Measurements from ENCODE around the gene MIF4GD.
"Not testable (repeated sequence)": the region's sequence is repeated elsewhere in the genome, so short reads cannot be mapped to it uniquely, and the experiment has no call there.

MIF4GD gene

GRCh38 chr17:75260641-75261335, 10.2 kb downstream of the MIF4GD start:
- DNase-seq (ENCODE audit: low spot score): no peak

GRCh38 chr17:75257228-75257627, 13.8 kb downstream of the MIF4GD start:
- not testable (repeated sequence) for DNase-seq (ENCODE audit: low spot score)

DNA sequence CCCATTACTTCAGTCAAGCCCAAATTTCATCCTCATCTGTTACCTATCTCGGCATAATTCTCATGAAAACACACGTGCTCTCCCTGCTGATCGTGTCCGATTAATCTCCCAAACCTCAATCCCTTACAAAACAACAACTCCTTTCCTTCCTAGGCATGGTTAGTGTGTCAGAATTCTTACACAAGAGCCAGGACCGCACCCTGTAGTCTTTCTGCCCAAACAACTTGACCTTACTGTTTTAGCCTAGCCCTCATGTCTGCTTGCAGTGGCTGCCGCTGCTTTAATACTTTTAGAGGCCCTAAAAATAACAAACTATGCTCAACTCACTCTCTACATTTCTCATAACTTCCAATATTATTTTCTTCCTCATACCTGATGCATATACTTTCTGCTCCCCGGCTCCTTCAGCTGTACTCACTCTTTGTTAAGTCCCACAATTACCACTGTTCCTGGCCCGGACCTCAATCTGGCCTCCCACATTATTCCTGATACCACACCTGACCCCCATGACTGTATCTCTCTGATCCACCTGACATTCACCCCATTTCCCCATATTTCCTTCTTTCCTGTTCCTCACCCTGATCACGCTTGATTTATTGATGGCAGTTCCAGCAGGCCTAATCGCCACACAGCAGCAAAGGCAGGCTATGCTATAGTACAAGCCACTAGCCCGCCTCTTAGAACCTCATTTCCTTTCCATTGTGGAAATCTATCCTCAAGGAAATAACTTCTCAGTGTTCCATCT, 14.9 kb downstream of the MIF4GD start:
- DNase-seq (ENCODE audit: low spot score): not testable (repeated sequence)

DNA sequence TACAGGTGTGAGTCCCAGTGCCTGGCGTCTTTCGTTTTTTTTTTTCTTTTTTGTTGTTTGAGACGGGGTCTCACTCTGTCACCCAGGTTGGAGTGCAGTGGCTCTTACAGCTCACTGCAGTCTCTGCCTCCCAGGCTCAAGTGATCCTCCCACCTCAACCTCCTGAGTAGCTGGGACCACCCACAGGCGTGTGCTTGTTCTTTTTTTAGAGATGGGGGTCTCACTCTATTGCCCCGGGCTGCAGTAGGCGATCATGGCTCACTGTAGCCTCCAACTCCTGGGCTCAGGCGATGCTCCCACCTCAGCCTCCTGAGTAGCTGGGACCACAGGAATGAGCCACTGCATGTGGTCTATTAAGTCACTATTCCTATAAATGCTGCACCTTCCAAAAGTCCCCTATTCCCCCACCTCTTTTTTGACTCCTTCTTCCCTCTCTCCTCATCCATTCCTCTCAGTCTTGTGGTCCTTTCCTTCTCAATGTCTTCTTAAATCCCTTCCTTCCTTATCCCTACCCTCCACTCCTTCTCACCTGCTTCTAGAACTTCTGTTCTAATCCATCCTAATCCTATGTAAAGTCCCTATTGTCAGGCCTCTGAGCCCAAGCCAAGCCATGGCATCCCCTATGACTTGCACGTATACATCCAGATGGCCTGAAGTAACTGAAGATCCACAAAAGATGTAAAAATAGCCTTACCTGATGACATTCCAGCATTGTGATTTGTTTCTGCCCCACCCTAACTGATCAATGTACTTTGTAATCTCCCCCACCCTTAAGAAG, 18.8 kb downstream of the MIF4GD start:
- no peak for DNase-seq (ENCODE audit: low spot score)

DNA sequence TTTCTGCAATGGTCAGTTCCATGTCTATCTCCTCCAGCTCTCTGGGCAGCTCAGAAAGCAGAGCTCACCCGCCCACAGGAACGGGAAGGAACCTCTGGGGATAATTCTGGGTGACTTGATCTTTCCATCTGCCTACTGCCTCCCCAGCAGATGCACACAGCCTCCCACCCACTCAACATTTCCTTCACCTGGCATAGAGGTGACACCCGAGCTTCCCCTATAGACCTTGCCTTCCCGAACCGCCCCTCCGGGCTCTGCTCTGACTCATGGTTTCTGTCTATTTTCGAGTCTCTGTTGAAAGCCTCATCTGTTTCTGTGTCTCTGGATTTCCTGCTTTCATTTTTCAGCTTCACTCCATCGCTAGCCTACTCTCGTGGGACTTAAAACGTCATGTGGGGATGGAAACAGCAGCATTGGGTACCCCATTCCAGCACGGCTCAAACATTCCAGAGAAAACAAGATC, 21.0 kb downstream of the MIF4GD start:
- peak; percentile 84 for DNase-seq (ENCODE audit: low spot score)

DNA sequence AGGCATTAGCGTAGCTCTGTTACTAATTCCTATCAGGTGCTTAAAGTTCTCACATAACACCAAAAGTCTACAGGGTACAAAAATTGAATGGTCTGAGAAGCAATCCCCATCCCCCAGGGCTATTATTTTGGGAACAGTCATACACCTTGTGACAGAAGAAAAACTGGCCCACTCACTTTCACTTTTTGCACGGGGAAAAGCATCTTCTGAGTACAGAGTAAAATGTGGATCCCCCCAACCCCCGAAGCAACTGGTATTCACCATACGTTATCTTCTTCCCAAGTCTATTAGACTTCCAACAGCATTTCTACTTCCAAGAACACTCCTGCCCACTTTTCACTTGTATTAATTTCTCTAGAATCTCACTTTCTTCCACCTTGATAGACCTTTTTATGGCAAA, 21.5 kb downstream of the MIF4GD start:
- no peak for DNase-seq (ENCODE audit: low spot score)

DNA sequence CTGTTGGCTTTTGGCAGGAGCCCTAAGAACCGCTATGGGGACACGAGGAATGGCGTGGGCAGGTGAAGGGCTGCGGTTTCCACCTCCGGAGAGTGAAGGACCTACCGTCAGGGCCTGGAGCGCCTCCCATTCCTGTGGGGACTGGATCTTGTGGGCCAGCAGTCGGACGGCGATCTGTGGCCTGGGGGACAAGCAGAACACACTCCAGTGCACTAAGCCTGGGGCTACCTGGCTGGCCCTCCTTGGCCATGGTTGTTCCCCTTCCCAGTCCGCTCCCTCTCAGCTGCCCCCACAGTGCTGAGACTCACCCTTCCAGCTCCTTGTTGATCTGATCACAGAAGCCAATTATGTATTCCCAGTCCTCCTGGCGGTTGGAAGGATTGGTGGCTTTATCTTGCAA, 24.6 kb downstream of the MIF4GD start:
- no peak for DNase-seq (ENCODE audit: low spot score)

DNA sequence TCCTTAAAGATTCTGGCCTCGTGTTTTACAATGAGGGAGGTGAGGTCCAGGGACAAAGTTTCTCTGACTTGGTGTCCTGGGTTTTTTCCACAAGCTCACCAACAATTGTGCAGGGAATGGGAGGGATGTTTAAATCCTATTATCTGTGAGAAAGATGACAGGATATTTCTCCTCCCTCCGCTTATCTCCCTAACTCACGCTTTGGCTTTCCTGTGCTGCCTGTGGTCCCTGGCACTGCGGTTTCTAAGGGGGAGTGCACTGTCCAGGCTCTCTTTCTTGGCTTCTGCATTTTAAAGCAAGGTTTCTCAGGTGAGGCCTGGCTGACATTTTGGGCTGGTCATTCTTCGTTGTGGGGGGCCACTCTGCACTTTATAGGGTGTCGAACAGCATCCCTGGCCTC, 26.0 kb downstream of the MIF4GD start:
- DNase-seq (ENCODE audit: low spot score): no peak

GRCh38 chr17:75244133-75244866, 26.7 kb downstream of the MIF4GD start:
- peak; percentile 63 for DNase-seq (ENCODE audit: low spot score)

- no peak for DNase-seq (ENCODE audit: low spot score)
Observed at GRCh38 chr17:75242461-75243042, 28.5 kb downstream of the MIF4GD start.

DNA sequence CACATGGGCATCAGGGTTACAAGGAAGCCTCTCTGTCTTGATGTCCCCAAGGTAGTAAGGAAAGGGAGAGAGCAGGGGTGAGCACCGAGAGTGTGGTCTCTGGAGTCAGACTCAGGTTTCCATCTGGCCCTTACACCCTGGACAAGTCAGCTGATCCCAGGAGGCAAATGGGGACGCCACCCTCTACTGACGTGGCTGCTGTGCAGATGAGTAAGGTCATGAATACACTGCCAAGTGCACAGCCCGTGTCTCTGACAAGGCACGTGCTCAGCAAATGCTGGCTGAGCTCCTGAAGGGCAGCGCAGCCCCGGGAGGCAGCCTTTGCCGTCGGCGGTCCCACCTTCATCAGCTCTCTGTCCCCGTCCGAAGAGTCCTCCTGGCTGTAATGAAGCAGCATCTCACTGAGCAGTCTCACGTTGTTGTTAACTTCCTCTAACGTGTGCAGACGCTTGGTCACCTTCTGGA, 29.0 kb downstream of the MIF4GD start:
- no peak for DNase-seq (ENCODE audit: low spot score)

DNA sequence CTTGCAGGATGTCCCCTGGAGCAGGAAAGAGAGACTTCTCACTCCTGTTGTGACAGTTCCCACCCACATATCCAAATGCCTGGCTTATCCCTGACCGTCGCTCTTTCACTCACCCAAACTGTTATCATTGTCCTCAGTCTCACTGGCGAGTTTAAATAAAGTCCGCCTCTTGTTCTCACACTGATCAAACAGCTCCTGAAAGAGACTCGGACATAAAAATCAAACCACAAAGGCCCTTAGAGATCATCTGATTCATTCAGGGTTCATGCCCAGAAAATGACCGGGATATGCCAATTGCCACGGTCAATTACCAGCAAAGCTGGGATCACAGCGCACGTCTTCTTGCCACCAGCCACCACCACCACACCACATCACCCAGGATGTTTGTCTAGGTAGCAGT, 29.5 kb downstream of the MIF4GD start:
- no peak for DNase-seq (ENCODE audit: low spot score)

GRCh38 chr17:75241143-75241430, 29.9 kb downstream of the MIF4GD start:
- DNase-seq (ENCODE audit: low spot score): no peak

GRCh38 chr17:75240394-75241142, 30.5 kb downstream of the MIF4GD start:
- peak; percentile 75 for DNase-seq (ENCODE audit: low spot score)

GRCh38 chr17:75239778-75240393, 31.1 kb downstream of the MIF4GD start:
- DNase-seq (ENCODE audit: low spot score): no peak

DNA sequence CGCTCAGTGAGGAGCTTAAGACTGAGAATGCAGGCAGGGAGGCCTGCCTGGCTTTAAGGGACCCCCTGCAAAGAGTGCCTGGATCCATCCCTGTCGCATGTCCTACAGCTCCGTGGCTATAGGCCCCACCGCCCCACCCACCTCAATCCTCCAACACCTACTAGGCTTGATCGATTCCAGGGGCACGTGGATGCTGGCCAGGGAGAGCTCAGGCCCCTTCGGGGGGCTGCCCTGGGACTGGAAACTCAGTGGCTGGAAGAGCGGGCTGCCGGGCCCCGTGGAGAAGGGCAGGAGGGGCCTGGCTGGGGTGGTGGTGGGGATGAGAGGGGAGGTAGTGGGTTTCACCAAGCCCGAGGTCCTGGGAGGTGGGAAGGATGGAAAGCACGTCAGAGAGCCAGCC, 31.8 kb downstream of the MIF4GD start:
- DNase-seq (ENCODE audit: low spot score): no peak

DNA sequence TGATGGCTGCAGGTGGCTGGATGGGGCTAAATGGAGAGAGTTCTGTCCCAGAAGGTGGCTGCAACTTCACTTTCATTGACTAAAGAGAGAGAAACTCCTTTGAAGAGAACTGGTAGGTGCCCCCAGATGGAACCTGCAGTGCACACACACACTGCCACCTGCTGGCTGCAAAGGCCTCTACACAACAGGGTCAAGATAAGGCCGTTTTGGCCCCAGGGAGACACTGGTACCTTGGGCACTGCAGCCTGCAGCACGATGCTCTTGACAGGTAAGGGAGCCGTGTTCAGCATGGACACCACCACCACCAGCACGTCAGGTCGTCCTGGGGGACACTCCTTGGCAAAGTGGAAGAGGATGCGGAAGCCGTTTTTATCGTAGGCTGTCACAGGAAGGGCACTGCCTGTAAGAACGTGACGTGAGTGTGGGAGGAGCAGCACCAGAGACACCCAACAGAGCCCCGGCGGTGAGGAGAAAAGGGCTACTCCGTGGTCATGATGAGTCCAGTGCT, 32.3 kb downstream of the MIF4GD start:
- peak; percentile 42 for DNase-seq (ENCODE audit: low spot score)

DNA sequence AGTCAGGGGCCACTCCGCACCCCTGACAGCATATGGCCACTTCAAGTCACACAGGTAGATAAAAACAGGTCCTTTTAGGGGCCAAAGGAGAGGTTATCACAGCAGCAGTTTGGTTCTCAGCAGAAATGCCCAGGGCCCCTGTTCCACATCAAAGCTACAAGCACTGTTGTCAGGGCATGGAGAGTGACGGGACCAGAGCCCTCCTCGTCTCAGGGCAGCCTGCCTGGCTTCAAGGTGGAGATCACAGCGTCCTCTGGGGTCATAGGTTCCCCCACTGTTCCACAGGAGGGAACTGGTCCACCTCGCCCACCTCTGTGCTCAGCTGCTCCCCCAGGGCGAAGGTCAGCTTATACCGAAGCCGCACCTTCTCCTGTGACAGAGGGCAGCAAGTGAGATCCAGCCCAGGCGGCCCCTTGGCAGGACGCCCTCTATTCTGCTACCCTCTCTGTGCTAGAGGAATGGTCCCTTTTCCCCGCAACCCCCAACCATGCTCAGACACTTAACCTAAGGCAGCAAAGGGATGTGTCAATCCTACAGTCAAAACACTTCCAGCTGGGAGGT, 32.9 kb downstream of the MIF4GD start:
- DNase-seq (ENCODE audit: low spot score): no peak

DNA sequence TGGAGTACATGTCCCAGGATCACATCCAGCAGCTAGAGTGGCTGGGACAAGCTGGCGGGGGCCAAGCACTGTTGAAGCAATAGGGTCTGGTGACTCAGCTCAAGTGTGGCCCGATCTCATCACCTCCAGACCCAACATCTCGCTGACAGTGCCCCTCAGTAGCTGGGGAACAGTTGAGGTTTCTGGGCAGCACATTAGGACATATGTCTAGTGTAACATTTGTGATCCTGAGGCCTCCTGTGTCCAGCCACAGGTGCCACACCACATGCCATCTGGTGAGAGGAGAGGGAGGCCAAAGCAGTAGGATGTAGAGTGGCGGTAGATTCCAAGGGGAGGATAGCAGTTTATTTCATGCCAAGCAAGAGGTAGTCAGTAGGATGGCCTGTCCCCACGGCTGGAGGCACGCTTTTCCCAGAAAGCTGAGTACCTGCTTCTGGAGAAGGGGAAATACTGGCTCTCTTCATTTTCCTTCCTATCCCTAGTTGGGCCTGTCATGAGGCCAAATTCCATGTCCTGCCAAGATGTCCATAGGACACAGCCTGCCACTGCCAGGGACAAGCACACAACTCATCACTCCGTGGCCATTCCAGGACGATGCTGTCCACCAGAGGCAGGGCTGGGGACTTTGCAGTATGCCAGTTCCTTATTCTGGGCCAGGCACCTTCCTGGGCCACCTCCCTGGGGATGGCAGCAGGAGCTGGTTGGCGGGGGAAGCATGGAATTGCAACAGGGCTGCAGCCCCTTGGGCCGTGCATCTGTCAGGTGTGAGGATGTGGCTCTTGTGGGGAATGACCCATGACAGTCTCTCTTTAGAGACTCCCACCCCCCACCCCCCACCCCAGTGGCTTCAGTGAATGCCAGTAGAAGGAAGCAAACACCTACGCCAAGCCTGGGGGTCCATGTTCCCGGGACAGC, 33.7 kb downstream of the MIF4GD start:
- DNase-seq (ENCODE audit: low spot score): no peak
